Keratinocyte (primary cell): Measurements from ENCODE around the gene TBC1D12. TPM values are rescaled to one million over a fixed set of nuclear protein-coding genes. Genes with fewer than 3 reads are reported as not detected.

Experiments used
- DNase-seq: peaks from one replicate; pipeline ENCODE4 v3.0.0-alpha.2; 2011; ENCODE audit warnings: low read depth, missing footprints, low spot score
- FAIRE-seq: peaks from 2 replicates; lab custom pipeline; 2011; peaks lifted over from hg19 to GRCh38; lab: Jason Lieb, UNC
- H2AFZ ChIP-seq: 2 replicates; pipeline ENCODE4 v1.6.0; 2012; ENCODE audit warnings: low read length, control low read depth, inconsistent platforms; ENCODE audit not compliant: control insufficient read depth
- H3K27ac ChIP-seq: 2 replicates; pipeline ENCODE4 v1.5.1; 2011; ENCODE audit warnings: low read length; ENCODE audit not compliant: control insufficient read depth, insufficient read depth
- H3K27me3 ChIP-seq: 3 replicates; pipeline ENCODE4 v1.6.0; 2011; ENCODE audit warnings: low read length; ENCODE audit not compliant: control insufficient read depth, insufficient read depth; ENCODE audit errors: extremely low read depth
- H3K36me3 ChIP-seq, 2 experiments: 2 replicates in 1 of 2; 3 replicates in 1 of 2; pipeline ENCODE4 v1.5.1; 2011; ENCODE audit warnings: low read length in 2 of 2, mild to moderate bottlenecking in 1 of 2; ENCODE audit not compliant: control insufficient read depth in 2 of 2, insufficient read depth in 2 of 2; ENCODE audit errors: extremely low read depth in 1 of 2
- H3K4me1 ChIP-seq: 3 replicates; pipeline ENCODE4 v1.5.1; 2011; ENCODE audit warnings: low read length; ENCODE audit not compliant: control insufficient read depth, insufficient read depth; ENCODE audit errors: extremely low read depth
- H3K4me2 ChIP-seq: 3 replicates; pipeline ENCODE4 v1.6.0; 2011; ENCODE audit warnings: low read depth, low read length; ENCODE audit not compliant: control insufficient read depth, insufficient read depth; ENCODE audit errors: extremely low read depth
- H3K4me3 ChIP-seq, 3 experiments: fragments of 200-600 bp in 1 of 3; sonication (generic) in 1 of 3; 2 replicates in 2 of 3; 3 replicates in 1 of 3; pipeline ENCODE4 v1.5.1; 2011 to 2016; ENCODE audit warnings: low read length in 3 of 3, mild to moderate bottlenecking in 3 of 3, control low read depth in 2 of 3, inconsistent platforms in 1 of 3, low read depth in 1 of 3, mixed read lengths in 1 of 3, mixed run types in 1 of 3, moderate library complexity in 1 of 3; ENCODE audit not compliant: control insufficient read depth in 2 of 3, insufficient read depth in 2 of 3; ENCODE audit errors: extremely low read depth in 1 of 3
- H3K79me2 ChIP-seq: 2 replicates; pipeline ENCODE4 v1.6.0; 2012; ENCODE audit warnings: low read length; ENCODE audit not compliant: control insufficient read depth, insufficient read depth
- H3K9ac ChIP-seq: 3 replicates; pipeline ENCODE4 v1.6.0; 2011; ENCODE audit warnings: low read length; ENCODE audit not compliant: control insufficient read depth, insufficient read depth; ENCODE audit errors: extremely low read depth
- H3K9me1 ChIP-seq: 3 replicates; pipeline ENCODE4 v1.6.0; 2011; ENCODE audit warnings: low read length; ENCODE audit not compliant: control insufficient read depth, insufficient read depth; ENCODE audit errors: extremely low read depth
- H3K9me3 ChIP-seq: 2 replicates; pipeline ENCODE4 v1.5.1; 2012; ENCODE audit warnings: low read depth, low read length; ENCODE audit not compliant: control insufficient read depth
- H4K20me1 ChIP-seq: 3 replicates; pipeline ENCODE4 v1.6.0; 2011; ENCODE audit warnings: low read length; ENCODE audit not compliant: control insufficient read depth, insufficient read depth; ENCODE audit errors: extremely low read depth
- EZH2 ChIP-seq: IDR thresholded peaks from one replicate; pipeline ENCODE4 v1.6.1; 2012; ENCODE audit warnings: inconsistent platforms, mild to moderate bottlenecking, low read length, moderate library complexity
- dilution Hi-C: fragments of 300-500 bp; cut with MboI; formaldehyde crosslinking; loops from one replicate; pipeline ENCODE4 v1.7.0; 2020; ENCODE audit warnings: low sequenced_read_pairs; ENCODE audit not compliant: extremely low pct_ligation_motif_present
- polyA plus RNA-seq, 5 experiments: library from polyadenylated mRNA; depleted of rRNA in 3 of 5; stranded (reverse) in 3 of 5; stranded (forward) in 1 of 5; unstranded in 1 of 5; fragments of >200 nt; gene quantifications; 1 replicate in 1 of 5; 2 replicates in 3 of 5; 3 replicates in 1 of 5; pipeline versions ENCODE4 v1.2.1 to v1.2.3, GENCODE V29; 2011 to 2012; ENCODE audit warnings: missing spikeins in 2 of 5, low read depth in 1 of 5, low replicate concordance in 1 of 5
- TF ChIP-seq, protein P1 (sequence below), 3 experiments: IDR thresholded peaks in 1 of 3; conservative IDR thresholded peaks in 1 of 3; optimal IDR thresholded peaks in 1 of 3; 2 replicates in 2 of 3; 3 replicates in 1 of 3; pipeline versions ENCODE3 to v1.5.1; 2011; ENCODE audit warnings: low read length in 3 of 3, mild to moderate bottlenecking in 3 of 3, moderate library complexity in 2 of 3, control low read depth in 1 of 3, inconsistent platforms in 1 of 3; ENCODE audit not compliant: insufficient read depth in 2 of 3; ENCODE audit errors: extremely low read depth in 1 of 3

TBC1D12 gene
- polyA plus RNA-seq, 1 donor (not counting 4 experiments of a cell fraction or from before 2014, with no cell fraction given) = 7.0 TPM

DNA sequence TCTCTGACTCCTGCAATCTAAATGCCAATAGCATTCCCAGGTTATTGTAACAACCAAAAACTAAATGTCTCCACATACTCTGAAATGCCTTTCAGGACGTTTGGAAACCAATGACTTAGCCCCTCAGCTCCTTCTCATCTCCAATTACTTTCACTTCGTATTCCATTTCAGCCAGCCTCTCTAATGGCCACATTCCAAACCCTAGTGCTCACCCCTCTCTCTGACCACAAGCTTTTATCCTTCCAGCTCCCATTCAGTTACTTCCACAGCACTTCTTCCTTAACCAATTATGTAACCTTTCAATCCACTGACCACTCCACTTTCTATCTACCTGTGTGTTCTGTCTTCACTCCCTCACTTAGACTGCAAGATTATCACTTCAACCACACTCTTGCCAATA, 43.9 kb upstream of the TBC1D12 start:
- H3K27me3 ChIP-seq = no peaks in the 10 kb centered on the region
- peaks cover 7 to 18% of the 10 kb centered on the region in 2 experiments for H3K36me3 ChIP-seq
- dilution Hi-C loops = no loop called here
- DNase-seq = no peak
- H3K9me1 ChIP-seq = no peaks in the 10 kb centered on the region
- peak; percentile 51 for FAIRE-seq
- H3K4me3 ChIP-seq = no peak overlapping the region
- H3K27ac ChIP-seq = no peak overlapping the region
- no peak overlapping the region for H3K9ac ChIP-seq
- H3K79me2 ChIP-seq = peaks cover 40% of the 10 kb centered on the region
- TF ChIP-seq, protein P1, sequence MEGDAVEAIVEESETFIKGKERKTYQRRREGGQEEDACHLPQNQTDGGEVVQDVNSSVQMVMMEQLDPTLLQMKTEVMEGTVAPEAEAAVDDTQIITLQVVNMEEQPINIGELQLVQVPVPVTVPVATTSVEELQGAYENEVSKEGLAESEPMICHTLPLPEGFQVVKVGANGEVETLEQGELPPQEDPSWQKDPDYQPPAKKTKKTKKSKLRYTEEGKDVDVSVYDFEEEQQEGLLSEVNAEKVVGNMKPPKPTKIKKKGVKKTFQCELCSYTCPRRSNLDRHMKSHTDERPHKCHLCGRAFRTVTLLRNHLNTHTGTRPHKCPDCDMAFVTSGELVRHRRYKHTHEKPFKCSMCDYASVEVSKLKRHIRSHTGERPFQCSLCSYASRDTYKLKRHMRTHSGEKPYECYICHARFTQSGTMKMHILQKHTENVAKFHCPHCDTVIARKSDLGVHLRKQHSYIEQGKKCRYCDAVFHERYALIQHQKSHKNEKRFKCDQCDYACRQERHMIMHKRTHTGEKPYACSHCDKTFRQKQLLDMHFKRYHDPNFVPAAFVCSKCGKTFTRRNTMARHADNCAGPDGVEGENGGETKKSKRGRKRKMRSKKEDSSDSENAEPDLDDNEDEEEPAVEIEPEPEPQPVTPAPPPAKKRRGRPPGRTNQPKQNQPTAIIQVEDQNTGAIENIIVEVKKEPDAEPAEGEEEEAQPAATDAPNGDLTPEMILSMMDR (optimal IDR thresholded peaks at IDR 0.05 in 1 of 3, IDR thresholded peaks at IDR 0.05 in 1 of 3, conservative IDR thresholded peaks at IDR 0.05 in 1 of 3; ENCODE audit: extremely low read depth in 1 of 3, insufficient read depth in 2 of 3, low read length in 3 of 3) = no peak
- TF ChIP-seq EZH2 = no peak
- H2AFZ ChIP-seq = no peak overlapping the region
- H3K4me2 ChIP-seq = peak overlapping the region; percentile 14
- no peaks in the 10 kb centered on the region for H3K9me3 ChIP-seq
- peaks cover 16% of the 10 kb centered on the region for H3K4me1 ChIP-seq
- H4K20me1 ChIP-seq = peaks cover 2% of the 10 kb centered on the region

DNA sequence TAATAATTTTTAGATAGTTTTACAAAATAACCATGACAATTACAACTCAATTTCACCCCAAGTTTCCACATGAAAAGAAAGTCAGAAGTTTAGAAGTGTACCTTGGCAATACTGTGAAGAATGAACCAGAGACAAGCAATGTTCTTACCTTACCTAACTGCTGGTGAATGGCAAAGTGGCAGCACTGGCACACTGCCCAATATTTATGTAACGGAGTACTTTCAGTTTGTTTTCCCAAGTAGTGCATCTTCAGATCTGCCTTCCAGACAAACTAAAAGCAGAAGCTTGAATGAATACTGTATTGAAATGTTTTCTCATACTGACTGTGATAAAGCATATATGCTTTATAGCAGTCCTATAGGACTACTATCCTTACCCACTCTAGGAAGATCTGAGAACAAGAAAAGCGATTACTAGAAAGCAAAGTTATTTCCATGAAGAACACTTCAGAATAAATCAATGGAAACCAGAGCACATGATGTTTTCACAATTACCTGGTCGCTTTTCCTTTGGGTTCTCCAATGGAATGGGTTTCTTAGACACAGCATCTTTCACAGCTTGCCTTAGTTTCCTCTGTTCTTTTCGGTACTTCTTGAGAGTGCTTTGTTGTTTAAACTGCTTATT, 41.1 kb upstream of the TBC1D12 start:
- no peak for DNase-seq
- peaks cover 2% of the 10 kb centered on the region for H4K20me1 ChIP-seq
- H3K9ac ChIP-seq = peak overlapping the region; percentile 42
- no peaks in the 10 kb centered on the region for H3K9me3 ChIP-seq
- FAIRE-seq = peak; percentile 88
- peaks cover 16% of the 10 kb centered on the region for H3K4me1 ChIP-seq
- dilution Hi-C loops = no loop called here
- TF ChIP-seq EZH2 = no peak
- TF ChIP-seq, protein P1 (optimal IDR thresholded peaks at IDR 0.05 in 1 of 3, IDR thresholded peaks at IDR 0.05 in 1 of 3, conservative IDR thresholded peaks at IDR 0.05 in 1 of 3; ENCODE audit: extremely low read depth in 1 of 3, insufficient read depth in 2 of 3, low read length in 3 of 3) = no peak
- H3K36me3 ChIP-seq = peaks cover 2 to 14% of the 10 kb centered on the region in 2 experiments
- no peaks in the 10 kb centered on the region for H3K27me3 ChIP-seq
- peaks cover 40% of the 10 kb centered on the region for H3K79me2 ChIP-seq
- H3K9me1 ChIP-seq = no peaks in the 10 kb centered on the region
- peak overlapping the region; percentile 65 to 92 (median 89) for H3K4me3 ChIP-seq
- H3K4me2 ChIP-seq = peak overlapping the region; percentile 99
- H2AFZ ChIP-seq = no peak overlapping the region
- no peak overlapping the region for H3K27ac ChIP-seq
